KG1 (cell line): ENCODE results near the gene TRAPPC11.

Source experiments
- DNase-seq: peaks from one replicate; lab custom pipeline; 2025; lab: John Stamatoyannopoulos, UW

The TRAPPC11 gene

DNA sequence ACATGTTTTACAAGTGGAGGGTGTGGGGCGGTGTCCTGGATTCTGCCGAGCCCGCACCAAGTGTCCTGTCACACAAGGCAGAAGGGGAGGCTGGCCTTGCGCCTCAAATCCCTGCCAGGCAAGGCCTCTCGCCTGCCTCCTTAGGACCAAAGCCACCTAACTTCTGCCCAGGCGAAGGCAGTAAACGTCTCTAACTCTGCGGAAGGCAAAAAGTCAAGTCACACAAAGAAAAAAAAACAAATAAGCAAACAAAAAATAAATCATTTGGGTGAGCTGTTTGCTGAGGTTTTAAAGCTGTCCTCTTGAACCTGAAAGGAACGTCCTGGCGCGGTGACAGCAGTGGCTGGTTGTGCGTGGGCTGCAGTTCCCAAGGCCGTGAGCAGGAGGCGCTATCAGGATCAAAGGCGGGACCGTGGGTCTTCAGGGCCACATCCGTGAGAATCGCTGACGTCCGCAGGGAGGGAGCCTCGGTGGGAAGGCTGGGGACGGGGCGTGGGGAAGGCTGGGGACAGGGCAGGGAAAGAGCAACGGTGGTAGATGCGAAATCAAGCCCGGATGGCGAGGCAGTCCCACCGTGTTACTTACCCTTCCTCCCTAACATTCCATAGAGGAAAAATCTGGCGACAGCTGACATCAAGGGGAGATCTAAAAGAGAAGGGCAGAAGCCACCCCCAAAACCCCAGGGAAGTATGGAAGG, 99.1 kb downstream of the TRAPPC11 start:
- DNase-seq, result no peak

DNA sequence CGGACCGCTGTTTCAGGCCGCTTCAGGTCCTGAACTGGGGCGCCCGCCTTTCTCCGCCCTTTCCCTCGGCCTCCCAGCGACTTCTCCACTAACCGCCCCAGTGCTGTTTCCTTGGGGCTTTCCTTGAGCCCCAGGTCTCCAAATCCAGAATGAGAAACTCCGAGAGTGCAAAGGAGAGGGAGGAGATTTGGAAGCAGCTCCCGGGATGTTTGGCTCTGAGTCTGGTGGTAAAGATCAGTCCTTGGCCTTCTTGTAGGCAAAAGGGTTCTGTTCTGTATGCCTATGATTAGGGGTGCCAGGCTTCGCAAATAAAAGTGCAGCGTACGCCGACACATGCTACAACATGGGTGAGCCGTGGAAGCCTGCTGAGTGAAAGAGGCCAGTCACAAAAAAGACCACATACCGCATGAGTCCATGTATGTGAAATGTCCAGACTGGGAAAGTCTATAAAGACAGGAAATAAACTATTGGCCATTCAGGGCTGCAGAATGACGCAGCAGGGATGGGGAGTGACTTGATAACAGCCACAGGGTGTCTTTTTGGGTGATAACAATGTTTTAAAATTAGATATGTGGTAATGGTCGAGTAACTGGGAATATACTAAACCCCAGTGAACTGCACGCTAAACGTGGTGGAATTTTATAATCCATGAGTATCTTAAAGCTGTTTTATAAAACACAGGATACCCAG, 99.8 kb downstream of the TRAPPC11 start:
- DNase-seq, result no peak

DNA sequence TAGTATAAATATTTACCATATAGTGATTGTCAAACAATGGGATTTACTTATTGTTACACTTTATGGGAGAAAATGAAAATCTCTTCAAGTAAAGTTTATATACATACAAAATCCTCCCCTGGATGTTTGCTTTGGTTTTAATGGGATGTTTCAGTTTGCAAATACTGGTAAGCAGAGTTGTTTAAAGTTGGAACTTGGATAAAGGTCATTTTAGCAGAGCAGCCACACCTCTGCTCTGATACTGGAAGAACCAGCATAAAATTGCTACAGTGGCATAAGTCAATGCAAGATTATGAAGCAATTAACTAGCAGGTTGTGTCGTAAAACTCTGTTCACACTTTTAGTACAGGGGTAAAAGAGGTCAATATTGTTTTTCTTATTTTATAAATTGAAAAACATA, 101.2 kb downstream of the TRAPPC11 start:
- no peak for DNase-seq
